Tibial nerve (tissue), 4 donors: Measurements from ENCODE around the gene ELANE. TPM values are rescaled to one million over a fixed set of nuclear protein-coding genes. Genes with fewer than 3 reads are reported as not detected.

Experiments used
- DNase-seq, 2 donors: peaks; one replicate each; pipeline ENCODE4 v3.0.0-alpha.2; 2019; ENCODE audit warnings: low spot score in 2 of 2
- H3K27ac ChIP-seq, 4 donors: fragments of 200-600 bp; sonication (generic) in 3 of 4; one replicate each; pipeline ENCODE4 v1.5.1; 2017 to 2019; ENCODE audit warnings: mild to moderate bottlenecking in 1 of 4
- H3K27me3 ChIP-seq, 2 donors: fragments of 200-600 bp; sonication (generic) in 1 of 2; one replicate each; pipeline versions ENCODE4 v1.5.1 to v1.6.0; 2017 to 2019
- H3K36me3 ChIP-seq, 3 donors: fragments of 200-600 bp; sonication (generic); one replicate each; pipeline ENCODE4 v1.5.1; 2018 to 2019
- H3K4me1 ChIP-seq, 4 donors: fragments of 200-600 bp; sonication (generic) in 3 of 4; one replicate each; pipeline ENCODE4 v1.5.1; 2017 to 2019
- H3K4me3 ChIP-seq, 4 donors: fragments of 200-600 bp; sonication (generic) in 3 of 4; one replicate each; pipeline ENCODE4 v1.5.1; 2017 to 2019; ENCODE audit warnings: mild to moderate bottlenecking in 1 of 4, moderate library complexity in 1 of 4
- H3K9me3 ChIP-seq, 4 donors: fragments of 200-600 bp; sonication (generic) in 3 of 4; one replicate each; pipeline ENCODE4 v1.5.1; 2017 to 2019
- EP300 ChIP-seq, 2 donors: sonication (generic); formaldehyde crosslinking; IDR thresholded peaks; one replicate each; pipeline ENCODE4 v1.6.1; 2017; ENCODE audit warnings: antibody characterized with exemption in 2 of 2, mild to moderate bottlenecking in 1 of 2
- POLR2A ChIP-seq, 2 donors: fragments of 450-650 bp; IDR thresholded peaks; one replicate each; pipeline ENCODE4 v1.6.1; 2017; ENCODE audit warnings: antibody characterized with exemption in 2 of 2, mild to moderate bottlenecking in 2 of 2, moderate library complexity in 2 of 2
- WGBS, 2 donors: methylation state at CpG; one replicate each; pipeline ENCODE4 v1.1.5; 2018; 5-methylcytosine and 5-hydroxymethylcytosine counted together
- total RNA-seq, 4 donors: library from RNA; depleted of rRNA; stranded (reverse); fragments of >200 nt; gene quantifications; one replicate each; pipeline ENCODE4 v1.1.0, GENCODE V29; 2016
- TF ChIP-seq, protein P1 (sequence below), 5 experiments: fragments of 200-600 bp in 3 of 5; fragments of 450-650 bp in 2 of 5; sonication (generic) in 3 of 5; IDR thresholded peaks; one replicate each; pipeline ENCODE4 v1.5.1; 2016 to 2019; ENCODE audit warnings: antibody characterized with exemption in 5 of 5, mild to moderate bottlenecking in 3 of 5, moderate library complexity in 2 of 5

The ELANE gene
- total RNA-seq, 4 donors from 2014 or later: 0.66 to 12.6 (median 4.2) TPM

DNA sequence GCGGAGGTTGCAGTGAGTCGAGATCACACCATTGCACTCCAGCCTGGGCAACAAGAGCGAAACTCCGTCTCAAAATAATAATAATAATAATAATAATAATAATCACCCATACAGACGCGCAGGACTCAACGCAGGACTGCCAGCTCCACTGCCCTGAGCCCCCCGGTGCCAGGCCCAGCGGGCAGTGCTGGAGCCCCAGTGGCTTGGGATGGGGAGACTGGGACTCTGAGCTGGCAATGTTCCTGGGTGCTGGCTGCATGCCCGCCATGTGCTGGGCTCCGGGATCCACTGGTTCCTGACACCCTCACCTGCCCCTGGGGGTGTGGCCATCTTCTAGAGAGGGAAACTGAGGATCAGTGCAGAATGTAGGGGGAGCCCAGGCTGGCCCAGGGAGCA is 24.8 kb upstream of the ELANE start:
- Histone ChIP-seq H3K27ac (no peak overlapping the region), H3K4me3 (no peak overlapping the region), H3K36me3 (no peaks in the 10 kb centered on the region), H3K4me1 (peaks cover 0 to 3% (median 1%) of the 10 kb centered on the region in 4 donors), H3K9me3 (no peaks in the 10 kb centered on the region), H3K27me3 (peaks cover 4 to 70% of the 10 kb centered on the region in 2 donors)
- DNase-seq: no peak
- WGBS, 2 donors: 87% methylated on average over 6 to 11 of the region's 11 CpGs
- no peak for TF ChIP-seq EP300 (IDR thresholded peaks at IDR 0.05)
- no peak for TF ChIP-seq POLR2A (IDR thresholded peaks at IDR 0.05)
- TF ChIP-seq, protein P1, sequence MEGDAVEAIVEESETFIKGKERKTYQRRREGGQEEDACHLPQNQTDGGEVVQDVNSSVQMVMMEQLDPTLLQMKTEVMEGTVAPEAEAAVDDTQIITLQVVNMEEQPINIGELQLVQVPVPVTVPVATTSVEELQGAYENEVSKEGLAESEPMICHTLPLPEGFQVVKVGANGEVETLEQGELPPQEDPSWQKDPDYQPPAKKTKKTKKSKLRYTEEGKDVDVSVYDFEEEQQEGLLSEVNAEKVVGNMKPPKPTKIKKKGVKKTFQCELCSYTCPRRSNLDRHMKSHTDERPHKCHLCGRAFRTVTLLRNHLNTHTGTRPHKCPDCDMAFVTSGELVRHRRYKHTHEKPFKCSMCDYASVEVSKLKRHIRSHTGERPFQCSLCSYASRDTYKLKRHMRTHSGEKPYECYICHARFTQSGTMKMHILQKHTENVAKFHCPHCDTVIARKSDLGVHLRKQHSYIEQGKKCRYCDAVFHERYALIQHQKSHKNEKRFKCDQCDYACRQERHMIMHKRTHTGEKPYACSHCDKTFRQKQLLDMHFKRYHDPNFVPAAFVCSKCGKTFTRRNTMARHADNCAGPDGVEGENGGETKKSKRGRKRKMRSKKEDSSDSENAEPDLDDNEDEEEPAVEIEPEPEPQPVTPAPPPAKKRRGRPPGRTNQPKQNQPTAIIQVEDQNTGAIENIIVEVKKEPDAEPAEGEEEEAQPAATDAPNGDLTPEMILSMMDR (IDR thresholded peaks at IDR 0.05): no peak

DNA sequence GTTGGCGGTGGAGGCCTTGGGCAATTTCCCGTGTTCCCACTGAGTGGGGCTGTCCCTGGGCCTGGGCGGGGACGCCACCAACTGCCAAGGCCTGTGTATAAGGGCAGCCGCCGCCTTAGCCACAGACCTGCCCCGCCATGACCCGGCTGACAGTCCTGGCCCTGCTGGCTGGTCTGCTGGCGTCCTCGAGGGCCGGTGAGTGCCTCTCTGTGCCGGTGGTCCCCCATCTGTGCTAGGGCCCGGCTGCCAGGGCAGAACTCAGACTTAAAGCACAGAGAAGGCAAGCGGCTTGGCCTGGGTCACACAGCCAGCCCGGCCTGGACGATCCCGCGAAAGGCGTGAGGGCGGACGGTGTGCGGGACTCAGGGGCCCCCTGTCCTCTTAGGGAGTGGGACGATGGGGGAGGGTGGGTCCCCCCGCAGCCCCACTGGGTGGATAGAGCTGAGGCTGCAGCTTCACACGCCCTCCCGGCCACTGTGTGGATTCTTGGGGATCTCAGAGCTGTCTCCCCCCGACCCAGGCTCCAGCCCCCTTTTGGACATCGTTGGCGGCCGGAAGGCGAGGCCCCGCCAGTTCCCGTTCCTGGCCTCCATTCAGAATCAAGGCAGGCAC is 24.3 kb upstream of the ELANE start, which contains the start of gene AZU1:
Gene AZU1, plus strand, starts transcription at position 128 of the 612 bp plus-strand sequence. Its CDS starts 10 bp downstream, at position 138.
- TF ChIP-seq POLR2A (IDR thresholded peaks at IDR 0.05): no peak
- TF ChIP-seq EP300 (IDR thresholded peaks at IDR 0.05): no peak
- TF ChIP-seq, protein P1 (IDR thresholded peaks at IDR 0.05): no peak
- H3K4me3 ChIP-seq: no peak within 1 kb of the TSS
- H3K27ac ChIP-seq: no peak within 1 kb of the TSS
- peaks cover 0 to 67% of the 10 kb centered on the region in 2 donors for H3K27me3 ChIP-seq
- H3K9me3 ChIP-seq: no peaks in the 10 kb centered on the region
- no peaks in the 10 kb centered on the region for H3K36me3 ChIP-seq
- 67 to 70% methylated on average over 25 to 31 of the region's 33 CpGs for WGBS, 2 donors
- no peaks in the 10 kb centered on the region for H3K4me1 ChIP-seq
- no peak for DNase-seq

DNA sequence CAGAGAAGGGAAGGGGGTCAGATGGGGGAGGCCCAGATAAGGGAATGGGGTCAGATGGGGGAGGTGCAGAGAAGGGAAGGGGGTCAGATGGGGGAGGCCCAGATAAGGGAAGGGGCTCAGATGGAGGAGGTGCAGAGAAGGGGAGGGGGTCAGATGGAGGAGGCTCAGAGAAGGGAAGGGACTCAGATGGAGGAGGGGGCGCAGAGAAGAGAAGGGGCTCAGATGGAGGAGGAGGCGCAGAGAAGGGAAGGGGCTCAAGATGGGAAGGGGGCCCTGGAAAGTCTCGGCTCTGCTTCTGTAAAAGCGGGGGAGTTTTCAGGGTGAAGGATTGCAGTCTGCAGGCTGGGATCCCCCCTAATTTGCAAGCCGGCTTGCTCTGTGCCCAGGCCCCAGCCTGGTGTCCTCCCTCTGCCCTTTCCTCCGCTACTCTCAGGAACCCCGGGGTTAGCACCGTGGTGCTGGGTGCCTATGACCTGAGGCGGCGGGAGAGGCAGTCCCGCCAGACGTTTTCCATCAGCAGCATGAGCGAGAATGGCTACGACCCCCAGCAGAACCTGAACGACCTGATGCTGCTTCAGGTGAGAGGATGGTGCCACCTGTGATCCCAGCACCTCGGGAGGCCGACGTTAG is 22.9 kb upstream of the ELANE start:
- no peaks in the 10 kb centered on the region for H3K4me1 ChIP-seq
- no peak for TF ChIP-seq POLR2A (IDR thresholded peaks at IDR 0.05)
- TF ChIP-seq, protein P1 (IDR thresholded peaks at IDR 0.05): no peak
- TF ChIP-seq EP300 (IDR thresholded peaks at IDR 0.05): no peak
- H3K9me3 ChIP-seq: no peaks in the 10 kb centered on the region
- H3K4me3 ChIP-seq: no peak overlapping the region
- no peaks in the 10 kb centered on the region for H3K36me3 ChIP-seq
- H3K27ac ChIP-seq: no peak overlapping the region
- peaks cover 0 to 62% of the 10 kb centered on the region in 2 donors for H3K27me3 ChIP-seq
- WGBS, 2 donors: 70 to 77% methylated on average over 17 to 18 of the region's 18 CpGs
- no peak for DNase-seq

DNA sequence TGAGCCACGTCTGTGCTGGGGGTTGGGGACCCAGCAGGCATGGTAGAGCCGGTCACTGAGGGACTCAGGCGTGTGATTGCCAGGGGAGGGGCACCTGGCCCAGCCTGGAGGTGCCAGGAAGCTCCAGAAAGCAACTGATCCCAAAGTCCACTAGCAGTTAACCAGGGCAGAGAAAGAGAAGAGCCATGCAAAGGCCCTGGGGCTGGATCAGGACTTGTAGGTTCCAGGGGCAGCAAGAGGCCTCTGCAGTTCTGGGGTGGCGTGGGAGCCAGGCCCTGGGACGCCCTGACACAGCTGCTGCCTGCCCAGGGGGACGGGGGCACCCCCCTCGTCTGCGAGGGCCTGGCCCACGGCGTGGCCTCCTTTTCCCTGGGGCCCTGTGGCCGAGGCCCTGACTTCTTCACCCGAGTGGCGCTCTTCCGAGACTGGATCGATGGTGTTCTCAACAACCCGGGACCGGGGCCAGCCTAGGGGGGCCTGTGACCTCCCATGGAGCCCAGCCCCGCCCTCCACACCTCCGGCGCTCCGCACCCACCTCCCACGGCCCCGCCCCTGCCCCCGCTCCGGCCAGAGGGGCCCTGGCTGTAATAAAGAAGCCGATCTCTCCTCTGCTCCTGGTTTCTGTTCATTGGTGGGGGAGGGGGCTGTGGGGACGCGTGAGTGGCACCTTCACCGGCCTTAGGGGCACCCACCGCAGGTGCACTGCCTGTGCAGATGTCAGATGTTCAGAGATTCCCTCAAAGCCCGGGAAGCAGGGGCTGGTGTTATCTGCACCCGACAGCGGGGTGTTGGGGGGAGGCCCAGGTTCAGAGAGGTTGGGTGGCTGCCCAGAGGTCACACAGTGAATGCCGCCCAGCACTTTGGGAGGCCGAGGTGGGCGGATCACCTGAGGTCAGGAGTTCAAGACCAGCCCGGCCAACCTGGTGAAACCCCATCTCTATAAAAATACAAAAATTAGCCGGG is 20.4 kb upstream of the ELANE start:
- peaks cover 0 to 74% of the 10 kb centered on the region in 2 donors for H3K27me3 ChIP-seq
- TF ChIP-seq POLR2A (IDR thresholded peaks at IDR 0.05): no peak
- TF ChIP-seq, protein P1 (IDR thresholded peaks at IDR 0.05): no peak
- TF ChIP-seq EP300 (IDR thresholded peaks at IDR 0.05): no peak
- 58 to 60% methylated on average over 25 to 26 of the region's 38 CpGs for WGBS, 2 donors

More for the DNA sequence above, 20.4 kb upstream of the ELANE start:
- Histone ChIP-seq H3K27ac (no peak overlapping the region), H3K9me3 (no peaks in the 10 kb centered on the region), H3K4me1 (no peaks in the 10 kb centered on the region), H3K36me3 (no peaks in the 10 kb centered on the region), H3K4me3 (no peak overlapping the region)
- DNase-seq: no peak
